Glutamatergic neuron (in vitro differentiated cells): ENCODE measurements around the gene MYO5B. TPM values are rescaled to one million over a fixed set of nuclear protein-coding genes. Genes with fewer than 3 reads are reported as not detected.

Experiments
- DNase-seq: peaks from one replicate; pipeline ENCODE4 v3.0.0; 2022
- H3K27ac Mint-ChIP-seq: one replicate; pipeline ENCODE4 v1.8.0; 2020; ENCODE audit warnings: mild to moderate bottlenecking, mixed read lengths, inconsistent platforms; ENCODE audit not compliant: unreplicated experiment
- H3K27me3 Mint-ChIP-seq: one replicate; pipeline ENCODE4 v1.8.0; 2020; ENCODE audit warnings: mild to moderate bottlenecking, moderate library complexity, mixed read lengths, inconsistent platforms; ENCODE audit not compliant: unreplicated experiment
- H3K36me3 Mint-ChIP-seq: one replicate; pipeline ENCODE4 v1.8.0; 2020; ENCODE audit warnings: mild to moderate bottlenecking, mixed read lengths, inconsistent platforms; ENCODE audit not compliant: unreplicated experiment
- H3K4me1 Mint-ChIP-seq: one replicate; pipeline ENCODE4 v1.8.0; 2020; ENCODE audit warnings: mild to moderate bottlenecking, low read depth, mixed read lengths, inconsistent platforms; ENCODE audit not compliant: unreplicated experiment
- H3K4me3 Mint-ChIP-seq: one replicate; pipeline ENCODE4 v1.8.0; 2020; ENCODE audit warnings: mild to moderate bottlenecking, mixed read lengths, inconsistent platforms; ENCODE audit not compliant: unreplicated experiment
- H3K9me3 Mint-ChIP-seq: one replicate; pipeline ENCODE4 v1.8.0; 2020; ENCODE audit warnings: mild to moderate bottlenecking, moderate library complexity, mixed read lengths, inconsistent platforms; ENCODE audit not compliant: unreplicated experiment
- total RNA-seq: library from RNA; stranded (reverse); fragmentation: NEBNext Ultra II Directional; extraction: Animal tissue kit (Norgen Biotek cat#: 25700); gene quantifications from one replicate; pipeline ENCODE4 v1.2.1, GENCODE V29; 2021; ENCODE audit not compliant: unreplicated experiment
- TF ChIP-seq, protein P1 (sequence below): fragments of 200-600 bp; sonication (generic); IDR thresholded peaks from one replicate; pipeline ENCODE4 v1.5.0; 2021; ENCODE audit not compliant: partially characterized antibody, unreplicated experiment

MYO5B gene
- total RNA-seq, 1 donor from 2014 or later, result 2.7 TPM

DNA sequence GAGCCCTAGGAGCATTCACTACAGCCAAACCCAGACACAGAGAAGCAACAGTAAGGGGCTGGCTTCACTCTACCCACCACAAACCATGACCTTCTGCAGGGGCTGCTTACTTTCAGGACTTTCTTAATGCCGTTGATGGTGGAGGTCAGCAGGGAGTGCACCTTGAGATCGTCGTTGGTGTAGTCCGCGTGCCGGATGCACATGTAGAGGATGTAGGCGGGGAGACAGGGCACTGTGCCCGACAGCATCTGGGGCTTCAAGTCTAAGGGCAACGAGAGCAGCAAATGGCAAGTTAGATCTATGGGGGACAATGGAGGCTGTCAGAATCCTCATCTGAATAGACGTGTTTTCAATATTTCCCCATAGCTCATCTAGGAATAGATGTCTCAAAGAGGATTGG lies 351.8 kb downstream of the MYO5B start:
- H3K27ac Mint-ChIP-seq, result no peak overlapping the region
- peaks cover 2% of the 10 kb centered on the region for H3K27me3 Mint-ChIP-seq
- peaks cover 14% of the 10 kb centered on the region for H3K9me3 Mint-ChIP-seq
- peaks cover 20% of the 10 kb centered on the region for H3K4me1 Mint-ChIP-seq
- H3K4me3 Mint-ChIP-seq, result no peak overlapping the region
- H3K36me3 Mint-ChIP-seq, result no peaks in the 10 kb centered on the region
- TF ChIP-seq, protein P1, sequence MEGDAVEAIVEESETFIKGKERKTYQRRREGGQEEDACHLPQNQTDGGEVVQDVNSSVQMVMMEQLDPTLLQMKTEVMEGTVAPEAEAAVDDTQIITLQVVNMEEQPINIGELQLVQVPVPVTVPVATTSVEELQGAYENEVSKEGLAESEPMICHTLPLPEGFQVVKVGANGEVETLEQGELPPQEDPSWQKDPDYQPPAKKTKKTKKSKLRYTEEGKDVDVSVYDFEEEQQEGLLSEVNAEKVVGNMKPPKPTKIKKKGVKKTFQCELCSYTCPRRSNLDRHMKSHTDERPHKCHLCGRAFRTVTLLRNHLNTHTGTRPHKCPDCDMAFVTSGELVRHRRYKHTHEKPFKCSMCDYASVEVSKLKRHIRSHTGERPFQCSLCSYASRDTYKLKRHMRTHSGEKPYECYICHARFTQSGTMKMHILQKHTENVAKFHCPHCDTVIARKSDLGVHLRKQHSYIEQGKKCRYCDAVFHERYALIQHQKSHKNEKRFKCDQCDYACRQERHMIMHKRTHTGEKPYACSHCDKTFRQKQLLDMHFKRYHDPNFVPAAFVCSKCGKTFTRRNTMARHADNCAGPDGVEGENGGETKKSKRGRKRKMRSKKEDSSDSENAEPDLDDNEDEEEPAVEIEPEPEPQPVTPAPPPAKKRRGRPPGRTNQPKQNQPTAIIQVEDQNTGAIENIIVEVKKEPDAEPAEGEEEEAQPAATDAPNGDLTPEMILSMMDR, result no peak
- no peak for DNase-seq

DNA sequence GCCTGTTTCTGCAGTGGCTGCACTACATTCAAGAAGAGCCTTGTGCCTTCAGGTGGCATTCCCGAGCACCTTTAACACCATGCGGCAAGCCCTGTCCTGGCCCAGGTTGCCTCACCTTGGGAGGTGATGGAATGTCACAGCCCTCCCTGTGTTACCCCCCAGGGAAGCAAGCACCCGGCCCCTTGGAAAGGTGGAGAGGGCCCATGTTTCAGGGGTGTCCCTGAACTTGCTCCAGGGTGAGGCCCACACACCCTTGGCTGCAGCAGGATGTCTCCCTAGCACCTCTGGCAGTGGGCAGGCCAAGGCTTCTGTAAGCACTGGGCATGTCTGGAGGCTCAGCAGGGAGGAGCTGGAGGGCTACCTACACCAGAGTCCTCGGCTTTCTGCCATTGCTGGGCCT lies 352.3 kb downstream of the MYO5B start:
- H3K4me3 Mint-ChIP-seq, result no peak overlapping the region

DNA sequence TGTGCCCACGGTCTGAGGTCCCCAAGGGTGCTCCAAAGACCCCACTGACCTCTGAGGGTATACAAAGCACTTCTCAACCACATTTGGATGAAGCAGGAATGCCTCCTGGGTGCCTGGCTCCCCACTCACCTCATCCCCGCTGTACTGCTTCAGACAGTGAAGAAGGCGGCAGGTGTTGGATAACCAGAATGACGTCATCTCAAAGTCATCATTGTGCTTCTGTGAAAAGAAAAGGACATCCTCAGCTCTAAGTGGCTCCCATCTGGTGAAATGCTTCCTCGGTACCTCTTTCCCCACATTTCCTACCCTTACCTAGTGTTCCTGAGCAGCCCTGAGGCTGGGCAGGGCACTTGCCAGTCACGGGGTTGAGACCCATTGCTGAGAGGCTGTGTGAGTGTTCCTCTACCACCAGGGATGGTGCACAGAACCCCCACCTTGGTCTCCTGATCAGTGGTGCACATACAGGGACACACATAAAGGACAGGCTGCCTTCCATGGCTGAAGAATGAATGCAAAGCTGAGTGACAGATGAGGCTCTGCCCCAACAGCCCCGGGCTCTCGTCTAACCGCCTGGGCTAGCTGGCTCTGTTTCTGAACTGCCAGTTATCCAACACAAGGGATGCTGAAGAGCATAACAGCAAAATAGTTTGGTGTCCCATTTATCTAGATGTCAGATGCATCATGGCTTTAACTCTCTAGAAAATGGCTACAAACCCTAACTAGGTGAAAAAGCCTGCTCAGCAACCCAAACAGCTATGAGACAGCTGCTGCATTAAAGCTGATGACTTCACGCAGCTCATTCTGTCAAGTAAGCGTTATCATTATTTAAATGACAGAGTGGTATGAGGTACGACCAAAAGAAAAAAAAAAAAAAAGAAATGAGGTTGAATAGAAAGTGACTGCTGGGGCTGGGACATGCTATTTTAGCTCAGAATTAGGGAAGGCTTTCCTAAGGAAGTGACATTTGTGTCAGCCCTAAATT lies 353.4 kb downstream of the MYO5B start:
- H3K27me3 Mint-ChIP-seq, result peaks cover 2% of the 10 kb centered on the region
- H3K9me3 Mint-ChIP-seq, result peaks cover 11% of the 10 kb centered on the region
- no peak overlapping the region for H3K27ac Mint-ChIP-seq
- no peak for DNase-seq
- peaks cover 20% of the 10 kb centered on the region for H3K4me1 Mint-ChIP-seq
- no peak overlapping the region for H3K4me3 Mint-ChIP-seq
- H3K36me3 Mint-ChIP-seq, result no peaks in the 10 kb centered on the region
- TF ChIP-seq, protein P1, result no peak

More for the DNA sequence above, 352.3 kb downstream of the MYO5B start:
- H3K9me3 Mint-ChIP-seq, result peaks cover 11% of the 10 kb centered on the region
- H3K4me1 Mint-ChIP-seq, result peaks cover 20% of the 10 kb centered on the region
- TF ChIP-seq, protein P1, result no peak
- H3K36me3 Mint-ChIP-seq, result no peaks in the 10 kb centered on the region
- no peak overlapping the region for H3K27ac Mint-ChIP-seq
- peaks cover 2% of the 10 kb centered on the region for H3K27me3 Mint-ChIP-seq
- DNase-seq, result no peak

DNA sequence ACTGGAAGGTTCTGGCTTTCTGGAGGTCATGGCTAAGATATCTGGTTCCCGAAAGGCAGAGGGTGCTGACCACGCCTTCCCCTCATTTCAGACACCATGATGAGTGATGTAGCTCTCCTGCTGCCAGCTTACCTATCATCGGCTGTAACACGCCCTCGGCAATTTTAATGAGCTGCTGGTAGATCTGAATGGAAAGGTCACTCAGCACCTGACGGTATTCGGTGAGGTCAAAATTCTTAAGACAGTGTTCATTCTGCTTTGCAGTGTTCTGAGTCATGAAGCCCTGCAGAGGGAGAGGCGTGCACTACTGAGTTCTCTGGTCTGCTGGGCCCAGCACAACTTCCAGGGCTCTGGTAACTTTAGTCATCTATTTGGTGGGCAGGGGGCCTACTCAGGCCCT lies 355.9 kb downstream of the MYO5B start:
- DNase-seq, result no peak
- peaks cover 5% of the 10 kb centered on the region for H3K4me1 Mint-ChIP-seq
- no peaks in the 10 kb centered on the region for H3K27me3 Mint-ChIP-seq

More for the DNA sequence above, 355.9 kb downstream of the MYO5B start:
- Mint-ChIP-seq H3K4me3 (no peak overlapping the region), H3K36me3 (no peaks in the 10 kb centered on the region), H3K9me3 (no peaks in the 10 kb centered on the region), H3K27ac (no peak overlapping the region)
- TF ChIP-seq, protein P1, result no peak
